Amniotic stem cell (primary cell): ENCODE data around the gene PIH1D1.

Source experiments
- DNase-seq: peaks from one replicate; lab custom pipeline; 2025; lab: John Stamatoyannopoulos, UW

PIH1D1 gene

DNA sequence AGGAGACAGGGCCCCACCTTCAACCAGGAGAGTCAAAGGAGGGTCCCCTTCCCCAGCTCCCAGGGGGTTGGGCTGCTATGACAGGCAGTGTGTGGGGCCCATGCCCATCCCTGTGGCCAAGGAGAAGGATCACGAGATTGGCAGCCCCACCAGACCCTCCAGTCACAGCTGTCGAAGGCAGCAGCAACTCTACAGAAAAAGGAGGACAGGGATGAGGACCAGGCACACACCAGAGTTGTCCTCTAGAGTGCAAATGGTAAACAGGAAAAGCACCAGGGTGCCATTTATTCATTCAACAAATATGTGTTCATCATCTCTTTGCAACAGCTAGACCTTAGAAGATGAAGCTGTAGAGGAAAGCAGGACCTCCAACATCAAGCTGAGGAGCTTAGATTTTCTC, 32.4 kb downstream of the PIH1D1 start:
- no peak for DNase-seq

DNA sequence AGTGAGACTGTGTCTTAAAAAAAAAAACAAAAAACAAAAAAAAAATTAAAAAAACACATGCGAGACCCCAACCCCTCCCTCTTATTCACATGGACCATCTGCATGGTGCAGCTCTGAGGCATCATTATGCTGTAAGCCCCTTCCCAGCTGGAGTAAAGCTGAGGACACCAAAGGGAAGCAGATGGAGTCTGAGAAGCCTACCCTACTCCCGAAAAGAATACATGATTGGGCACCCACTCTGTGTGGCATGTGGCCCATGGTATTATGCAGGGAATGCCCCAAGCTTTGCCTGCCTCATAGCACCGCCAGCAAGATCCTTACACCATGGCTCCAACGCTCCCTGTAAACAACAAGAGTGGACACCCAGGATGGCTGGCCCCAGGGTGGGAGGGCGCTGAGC, 33.1 kb downstream of the PIH1D1 start:
- no peak for DNase-seq

DNA sequence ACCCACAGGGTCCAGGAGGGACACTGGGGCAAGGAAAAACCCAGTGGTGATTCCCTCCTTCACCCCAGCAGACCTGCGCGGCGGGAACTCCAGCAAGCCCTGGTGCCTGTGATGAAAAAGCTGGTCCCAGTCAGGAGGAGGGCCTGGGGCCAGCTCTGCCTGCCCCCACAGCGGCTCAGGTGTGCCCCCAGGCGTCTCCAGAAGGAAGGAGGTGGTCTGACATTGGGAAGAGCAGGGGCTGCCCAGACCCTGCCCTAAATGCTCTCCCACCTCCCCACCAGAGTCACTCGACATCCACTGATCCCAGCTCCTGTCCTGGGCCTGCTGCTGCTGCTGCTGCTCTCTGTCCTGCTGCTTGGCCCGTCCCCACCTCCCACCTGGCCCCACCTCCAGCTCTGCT, 34.5 kb downstream of the PIH1D1 start:
- no peak for DNase-seq

- DNase-seq, result no peak
Measured at GRCh38 chr19:49415810-49416200, 35.8 kb downstream of the PIH1D1 start.

GRCh38 chr19:49415102-49415809, 36.4 kb downstream of the PIH1D1 start:
- no peak for DNase-seq

- DNase-seq, result no peak
Measured at GRCh38 chr19:49414256-49414655, 37.4 kb downstream of the PIH1D1 start.

DNA sequence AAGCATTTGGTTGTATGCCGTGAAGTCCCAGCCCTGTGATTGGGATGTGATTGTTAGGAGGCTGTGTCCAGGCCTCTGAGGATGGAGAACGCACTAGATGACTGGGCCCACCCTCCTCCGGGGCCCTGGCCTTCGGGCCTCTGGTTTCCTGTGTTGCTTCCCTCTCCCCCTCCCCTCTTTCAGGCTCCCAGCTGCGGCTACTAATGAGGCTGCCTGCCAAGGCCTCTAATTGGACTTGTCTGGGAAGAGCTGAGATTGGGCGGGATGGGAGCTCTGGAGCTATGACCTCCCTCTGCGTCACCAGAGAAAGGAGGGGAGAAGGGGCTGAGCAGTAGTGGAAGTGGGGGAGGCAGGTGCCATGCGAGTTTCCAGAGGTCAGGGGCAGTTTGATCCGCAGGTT, 38.3 kb downstream of the PIH1D1 start:
- DNase-seq, result no peak

- no peak for DNase-seq
Measured at GRCh38 chr19:49411681-49412326, 39.8 kb downstream of the PIH1D1 start.

- no peak for DNase-seq
Measured at GRCh38 chr19:49409441-49410029, 42.1 kb downstream of the PIH1D1 start.

GRCh38 chr19:49408816-49409440, 42.7 kb downstream of the PIH1D1 start:
- no peak for DNase-seq

DNA sequence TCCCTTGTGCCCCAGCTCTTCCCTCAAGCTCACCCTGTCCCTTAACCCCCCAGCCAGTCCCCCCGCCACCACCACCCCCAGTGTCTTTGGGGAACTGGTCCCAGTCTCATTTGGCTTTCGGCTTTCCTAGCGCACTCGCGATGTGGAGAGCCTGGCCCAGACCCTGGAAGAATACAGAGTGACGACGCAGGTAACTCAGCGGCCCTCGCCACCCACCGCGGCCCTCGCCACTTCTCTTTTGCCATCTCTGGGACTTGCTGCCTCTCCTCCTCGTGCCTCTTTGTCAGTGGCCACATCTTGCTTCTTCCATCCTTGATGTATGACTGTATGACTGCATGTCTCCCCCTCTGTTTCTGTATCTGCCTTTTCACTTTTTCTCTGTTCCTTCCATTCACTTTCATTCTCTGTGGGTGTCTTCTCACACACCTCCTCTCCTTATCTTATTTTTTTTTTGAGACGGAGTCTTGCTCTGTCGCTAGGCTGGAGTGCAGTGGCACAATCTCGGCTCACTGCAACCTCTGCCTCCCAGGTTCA, 44.1 kb downstream of the PIH1D1 start:
- DNase-seq, result no peak

- no peak for DNase-seq
Measured at GRCh38 chr19:49407079-49407478, 44.5 kb downstream of the PIH1D1 start.

DNA sequence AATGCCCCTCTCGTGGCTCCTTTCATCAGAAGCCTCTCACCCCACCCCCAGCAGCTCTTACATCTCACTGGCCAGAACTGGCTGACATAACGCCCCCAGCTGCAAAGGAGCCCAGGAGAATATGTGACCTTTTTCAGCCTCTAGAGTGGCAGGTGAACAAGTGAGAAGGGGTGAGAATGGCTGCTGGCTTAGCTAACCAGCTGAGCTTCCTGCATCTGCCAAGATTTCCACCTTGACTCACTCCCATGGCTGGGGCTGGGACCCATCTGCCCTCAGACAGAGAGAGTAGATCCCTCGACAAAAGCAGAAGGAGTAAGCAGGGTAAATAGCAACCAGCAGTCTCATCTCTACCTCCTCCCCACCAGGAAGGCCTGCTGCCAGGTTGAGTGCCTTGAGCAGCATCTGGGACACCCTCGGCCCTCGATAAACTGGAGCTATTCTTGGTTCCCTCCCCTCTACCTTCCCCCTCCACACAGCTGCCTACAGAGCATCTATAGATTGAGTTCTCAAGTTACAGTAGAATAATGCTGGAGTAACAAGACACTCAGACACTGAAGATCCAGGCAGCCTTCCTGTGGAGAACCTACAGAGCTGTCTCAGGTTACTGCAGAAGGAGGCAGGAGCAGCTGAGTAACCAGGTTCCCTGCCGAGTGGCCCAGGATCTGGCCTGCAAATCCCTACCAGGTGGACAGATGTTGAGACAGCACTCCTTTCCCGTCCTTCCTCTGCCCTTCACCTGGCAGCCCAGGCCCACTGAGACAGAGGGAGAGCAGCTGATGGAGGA, 48.0 kb downstream of the PIH1D1 start:
- no peak for DNase-seq

GRCh38 chr19:49400029-49400428, 51.6 kb downstream of the PIH1D1 start:
- no peak for DNase-seq

DNA sequence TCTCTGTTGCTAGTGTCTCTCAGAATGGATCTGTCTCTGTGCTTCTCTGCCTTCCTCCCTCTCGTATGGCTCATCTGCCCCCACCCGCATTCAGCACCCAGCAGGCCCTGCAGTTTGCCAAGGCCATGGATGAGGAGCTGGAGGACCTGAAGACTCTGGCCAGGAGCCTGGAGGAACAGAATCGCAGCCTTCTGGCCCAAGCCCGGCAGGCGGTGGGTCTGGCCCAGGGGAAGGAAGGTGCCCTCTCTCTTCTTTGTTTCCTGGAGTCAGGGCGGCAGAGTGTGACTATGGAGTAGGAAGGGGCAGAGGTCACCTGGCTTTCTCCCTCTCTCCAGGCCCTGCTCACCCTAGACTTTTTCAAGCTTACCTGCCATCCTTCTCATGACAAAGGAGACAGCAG, 52.7 kb downstream of the PIH1D1 start:
- DNase-seq, result no peak

DNA sequence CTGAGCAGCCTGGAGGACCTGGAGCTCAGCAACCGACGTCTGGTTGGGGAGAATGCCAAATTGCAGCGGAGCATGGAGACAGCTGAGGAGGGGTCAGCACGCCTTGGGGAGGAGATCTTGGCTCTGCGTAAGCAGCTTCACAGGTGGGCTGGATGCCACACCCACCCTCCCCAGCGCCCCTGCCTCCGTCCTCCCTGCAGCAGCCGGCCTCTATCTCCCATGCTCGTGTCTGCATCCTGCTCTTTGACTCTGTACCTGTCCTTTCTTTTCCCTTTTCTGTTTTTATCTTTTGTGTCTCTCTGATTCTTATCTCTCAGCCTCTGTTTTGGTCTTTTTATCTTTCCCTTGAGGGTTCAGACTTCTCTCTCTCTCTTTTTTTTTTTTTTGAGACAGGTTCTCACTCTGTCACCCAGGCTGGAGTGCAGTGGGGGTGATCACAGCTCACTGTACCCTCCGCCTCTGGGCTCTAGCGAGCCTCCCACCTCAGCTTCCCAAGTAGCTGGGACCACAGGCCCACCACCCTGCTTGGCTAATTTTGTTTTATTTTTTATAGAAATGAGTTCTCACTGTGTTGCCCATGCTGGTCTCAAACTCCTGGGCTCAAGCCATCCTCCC, 53.5 kb downstream of the PIH1D1 start:
- DNase-seq, result no peak

DNA sequence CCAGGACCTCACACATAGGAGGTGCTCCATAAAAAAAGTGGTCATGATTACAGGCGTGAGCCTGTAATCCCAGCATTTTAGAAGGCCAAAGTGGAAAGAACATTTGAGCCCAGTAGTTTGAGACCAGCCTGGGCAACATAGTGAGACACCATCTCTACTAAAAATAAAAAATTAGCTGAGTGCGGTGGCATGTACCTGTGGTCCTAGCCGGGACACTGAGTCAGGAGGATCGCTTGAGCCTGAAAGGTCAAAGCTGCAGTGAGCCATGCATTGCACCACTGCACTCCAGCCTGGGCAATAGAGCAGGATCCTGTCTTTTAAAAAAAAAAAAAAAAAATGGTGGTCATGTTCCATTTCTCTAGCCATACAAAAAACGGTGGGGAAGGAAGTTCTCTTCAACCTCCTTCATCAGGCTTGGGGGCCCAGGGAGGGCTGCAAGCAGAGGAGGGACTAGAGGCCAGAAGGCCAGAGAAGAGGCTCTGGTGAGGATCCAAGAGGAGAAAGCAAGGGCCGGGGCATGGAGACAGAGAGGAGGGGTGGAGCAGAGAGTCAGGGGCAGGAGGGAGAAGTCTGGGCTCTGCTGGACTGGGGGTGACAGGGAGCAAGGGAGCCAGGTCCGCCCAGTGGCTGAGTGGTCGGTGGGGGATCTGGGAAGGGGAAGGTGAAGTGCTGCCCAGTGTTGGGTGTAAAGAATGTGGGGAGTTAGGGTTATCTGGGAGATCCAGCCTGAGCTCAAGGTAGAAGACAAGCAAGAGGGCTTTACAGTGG, 54.7 kb downstream of the PIH1D1 start:
- no peak for DNase-seq
